Hepatocyte (in vitro differentiated cells): ENCODE data around the gene OR52A5. TPM values are rescaled to one million over a fixed set of nuclear protein-coding genes. Genes with fewer than 3 reads are reported as not detected.

Source experiments
- DNase-seq: peaks from one replicate; pipeline ENCODE4 v3.0.0-alpha.2; 2016; ENCODE audit warnings: low spot score
- H2AFZ ChIP-seq: fragments of 200-600 bp; sonication (generic); 2 replicates; pipeline ENCODE4 v1.6.0; 2016; ENCODE audit warnings: antibody characterized with exemption, mild to moderate bottlenecking
- H3K27ac ChIP-seq: fragments of 200-600 bp; sonication (generic); 2 replicates; pipeline ENCODE4 v1.5.1; 2016; ENCODE audit warnings: mild to moderate bottlenecking
- H3K27me3 ChIP-seq: fragments of 200-600 bp; sonication (generic); 2 replicates; pipeline ENCODE4 v1.6.1; 2016
- H3K36me3 ChIP-seq: fragments of 200-600 bp; sonication (generic); replicated peaks from 2 replicates; pipeline ENCODE4 v1.5.1; 2016; ENCODE audit warnings: low read depth; ENCODE audit not compliant: insufficient read depth
- H3K4me1 ChIP-seq: fragments of 200-600 bp; sonication (generic); 2 replicates; pipeline ENCODE4 v1.5.1; 2016; ENCODE audit warnings: mild to moderate bottlenecking, moderate library complexity; ENCODE audit not compliant: insufficient read depth
- H3K4me2 ChIP-seq: fragments of 200-600 bp; sonication (generic); 2 replicates; pipeline ENCODE4 v1.6.0; 2016
- H3K4me3 ChIP-seq: fragments of 200-600 bp; sonication (generic); 2 replicates; pipeline ENCODE4 v1.5.1; 2016; ENCODE audit warnings: mild to moderate bottlenecking
- H3K79me2 ChIP-seq: fragments of 200-600 bp; sonication (generic); 2 replicates; pipeline ENCODE4 v1.6.0; 2017; ENCODE audit warnings: mild to moderate bottlenecking
- H3K9me2 ChIP-seq: fragments of 200-600 bp; sonication (generic); replicated peaks from 2 replicates; pipeline ENCODE4 v1.6.0; 2017; ENCODE audit warnings: mild to moderate bottlenecking; ENCODE audit not compliant: insufficient read depth
- H3K9me3 ChIP-seq: fragments of 200-600 bp; sonication (generic); 2 replicates; pipeline ENCODE4 v1.5.1; 2016; ENCODE audit warnings: low read depth, mild to moderate bottlenecking
- H4K20me1 ChIP-seq: fragments of 200-600 bp; sonication (generic); 2 replicates; pipeline ENCODE4 v1.6.0; 2016; ENCODE audit warnings: mild to moderate bottlenecking; ENCODE audit not compliant: insufficient read depth, poor library complexity, severe bottlenecking
- EZH2 ChIP-seq: fragments of 200-600 bp; sonication (generic); IDR thresholded peaks from 2 replicates; pipeline ENCODE4 v1.6.1; 2016; ENCODE audit warnings: antibody characterized with exemption, mild to moderate bottlenecking, borderline replicate concordance
- EZH2phosphoT487 ChIP-seq: fragments of 200-600 bp; sonication (generic); IDR thresholded peaks from one replicate; pipeline ENCODE4 v1.6.1; 2018; ENCODE audit warnings: antibody characterized with exemption, mild to moderate bottlenecking, low read depth, moderate library complexity; ENCODE audit not compliant: unreplicated experiment, severe bottlenecking
- WGBS: methylation state at CpG from one replicate; pipeline ENCODE4 v1.1.6; 2016; ENCODE audit warnings: low lambda C conversion rate; ENCODE audit errors: missing lambda C conversion rate; 5-methylcytosine and 5-hydroxymethylcytosine counted together
- polyA plus RNA-seq: library from polyadenylated mRNA; unstranded; fragments of >200 nt; fragmentation: Nextera tagmentation; extraction: Ambion mirVana; gene quantifications from 2 replicates; pipeline ENCODE4 v1.2.1, GENCODE V29; 2016
- total RNA-seq: library from RNA; depleted of rRNA; stranded (reverse); fragments of >200 nt; gene quantifications from 2 replicates; pipeline ENCODE4 v1.2.3, GENCODE V29; 2014
- TF ChIP-seq, protein P1 (sequence below): fragments of 200-600 bp; sonication (generic); IDR thresholded peaks from 2 replicates; pipeline ENCODE4 v1.5.1; 2016; ENCODE audit warnings: antibody characterized with exemption, mild to moderate bottlenecking; ENCODE audit not compliant: poor library complexity

The OR52A5 gene
- not detected in 2 replicates for total RNA-seq
- polyA plus RNA-seq: not detected in 2 replicates

DNA sequence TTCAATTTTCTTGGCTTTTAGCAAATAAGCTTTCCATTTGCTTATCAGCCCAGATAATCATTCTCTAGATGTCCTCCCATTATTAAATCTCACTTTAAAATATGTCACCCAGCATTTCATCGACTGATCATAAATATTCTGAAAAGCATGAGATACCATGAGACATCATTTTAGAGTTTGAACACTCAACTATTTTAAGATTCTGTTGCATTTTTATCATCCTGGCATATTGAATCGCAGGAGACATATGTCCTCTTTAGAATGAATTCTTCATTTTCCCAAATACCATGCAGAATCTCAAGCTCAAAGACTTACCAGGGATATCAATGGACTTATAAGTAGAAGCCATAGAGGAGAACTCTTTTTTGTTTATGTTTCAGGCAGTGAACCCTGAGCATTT, at the start of gene OR52A5:
OR52A5 (minus strand) TSS at position 361 of the 400 bp plus-strand sequence. CDS start 5,714 bp downstream, outside the sequence.
- H2AFZ ChIP-seq: no peak within 1 kb of the TSS
- no peaks in the 10 kb centered on the region for H3K9me2 ChIP-seq
- no peaks in the 10 kb centered on the region for H4K20me1 ChIP-seq
- H3K36me3 ChIP-seq: no peaks in the 10 kb centered on the region
- DNase-seq: no peak
- H3K27me3 ChIP-seq: no peaks in the 10 kb centered on the region
- WGBS: 97% methylated on average over 2 of the region's 2 CpGs
- no peaks in the 10 kb centered on the region for H3K4me1 ChIP-seq
- H3K27ac ChIP-seq: no peak within 1 kb of the TSS
- TF ChIP-seq EZH2phosphoT487 (no peak), EZH2 (no peak)
- TF ChIP-seq, protein P1, sequence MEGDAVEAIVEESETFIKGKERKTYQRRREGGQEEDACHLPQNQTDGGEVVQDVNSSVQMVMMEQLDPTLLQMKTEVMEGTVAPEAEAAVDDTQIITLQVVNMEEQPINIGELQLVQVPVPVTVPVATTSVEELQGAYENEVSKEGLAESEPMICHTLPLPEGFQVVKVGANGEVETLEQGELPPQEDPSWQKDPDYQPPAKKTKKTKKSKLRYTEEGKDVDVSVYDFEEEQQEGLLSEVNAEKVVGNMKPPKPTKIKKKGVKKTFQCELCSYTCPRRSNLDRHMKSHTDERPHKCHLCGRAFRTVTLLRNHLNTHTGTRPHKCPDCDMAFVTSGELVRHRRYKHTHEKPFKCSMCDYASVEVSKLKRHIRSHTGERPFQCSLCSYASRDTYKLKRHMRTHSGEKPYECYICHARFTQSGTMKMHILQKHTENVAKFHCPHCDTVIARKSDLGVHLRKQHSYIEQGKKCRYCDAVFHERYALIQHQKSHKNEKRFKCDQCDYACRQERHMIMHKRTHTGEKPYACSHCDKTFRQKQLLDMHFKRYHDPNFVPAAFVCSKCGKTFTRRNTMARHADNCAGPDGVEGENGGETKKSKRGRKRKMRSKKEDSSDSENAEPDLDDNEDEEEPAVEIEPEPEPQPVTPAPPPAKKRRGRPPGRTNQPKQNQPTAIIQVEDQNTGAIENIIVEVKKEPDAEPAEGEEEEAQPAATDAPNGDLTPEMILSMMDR: no peak
- no peaks in the 10 kb centered on the region for H3K9me3 ChIP-seq
- no peaks in the 10 kb centered on the region for H3K79me2 ChIP-seq
- H3K4me3 ChIP-seq: no peak within 1 kb of the TSS
- H3K4me2 ChIP-seq: no peak within 1 kb of the TSS

DNA sequence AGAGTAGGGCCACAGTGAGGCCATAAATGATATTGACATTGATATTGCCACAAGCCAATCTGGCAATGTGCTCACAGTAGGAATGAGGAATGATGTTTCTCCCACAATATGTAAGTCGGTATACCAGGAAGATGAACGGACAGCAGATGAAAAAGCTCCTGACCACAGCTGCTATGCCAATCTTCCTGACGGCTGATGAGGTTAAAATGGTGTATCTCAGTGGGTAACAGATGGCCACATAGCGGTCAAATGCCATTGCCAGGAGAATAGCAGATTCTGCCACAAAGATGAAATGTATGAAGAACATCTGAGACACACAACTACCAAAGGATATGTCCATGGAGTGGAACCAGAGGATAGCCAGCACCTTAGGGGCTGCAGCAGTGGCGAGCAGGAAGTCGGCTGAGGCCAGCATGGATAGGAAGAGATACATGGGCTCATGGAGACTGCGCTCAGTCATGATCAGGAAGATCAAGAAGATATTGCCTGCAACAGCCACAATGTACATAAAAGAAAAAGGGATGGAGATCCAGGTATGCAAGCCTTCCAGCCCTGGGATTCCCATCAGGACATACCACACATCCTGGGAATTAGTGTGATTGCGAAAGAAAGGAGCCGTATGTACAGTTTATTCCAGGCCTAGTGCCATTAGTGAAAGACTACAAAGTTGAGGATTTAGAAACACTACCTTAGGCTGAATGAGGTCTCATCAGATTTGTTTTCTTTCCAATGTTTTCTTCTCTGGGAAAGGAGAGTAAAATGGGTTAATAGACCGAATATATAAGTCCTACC, 40.1 kb upstream of the OR52A5 start:
- H3K9me2 ChIP-seq: no peaks in the 10 kb centered on the region
- 79% methylated on average over 10 of the region's 10 CpGs for WGBS
- no peaks in the 10 kb centered on the region for H3K9me3 ChIP-seq
- TF ChIP-seq, protein P1: no peak
- TF ChIP-seq EZH2phosphoT487 (no peak), EZH2 (no peak)
- no peak overlapping the region for H3K4me3 ChIP-seq
- no peaks in the 10 kb centered on the region for H3K4me1 ChIP-seq
- H2AFZ ChIP-seq: no peak overlapping the region
- H3K27ac ChIP-seq: no peak overlapping the region
- DNase-seq: no peak
- no peaks in the 10 kb centered on the region for H4K20me1 ChIP-seq
- H3K79me2 ChIP-seq: no peaks in the 10 kb centered on the region
- H3K4me2 ChIP-seq: no peak overlapping the region
- no peaks in the 10 kb centered on the region for H3K36me3 ChIP-seq
- H3K27me3 ChIP-seq: no peaks in the 10 kb centered on the region

DNA sequence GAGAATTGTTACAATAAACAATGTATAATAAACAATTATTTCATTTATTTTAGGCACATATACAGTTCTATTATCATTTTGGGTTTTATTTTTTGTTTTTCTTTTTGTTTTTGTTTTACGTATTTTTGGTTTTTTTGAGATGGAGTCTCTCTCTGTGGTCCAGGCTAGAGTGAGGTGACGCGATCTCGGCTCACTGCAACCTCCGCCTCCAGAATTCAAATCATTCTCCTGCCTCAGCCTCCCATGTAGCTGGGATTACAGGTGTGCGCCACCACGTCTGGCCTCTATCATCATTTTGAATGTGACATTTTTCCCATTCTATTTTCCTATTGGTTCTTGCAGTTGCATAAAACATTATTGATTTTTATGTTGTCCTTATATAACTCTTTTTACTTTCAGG, 36.8 kb upstream of the OR52A5 start:
- TF ChIP-seq EZH2 (no peak), EZH2phosphoT487 (no peak)
- TF ChIP-seq, protein P1: no peak
- H3K27me3 ChIP-seq: no peaks in the 10 kb centered on the region
- H3K4me3 ChIP-seq: no peak overlapping the region
- H2AFZ ChIP-seq: no peak overlapping the region
- no peaks in the 10 kb centered on the region for H3K36me3 ChIP-seq
- H3K9me2 ChIP-seq: no peaks in the 10 kb centered on the region
- H4K20me1 ChIP-seq: no peaks in the 10 kb centered on the region
- H3K4me2 ChIP-seq: no peak overlapping the region
- WGBS: 93% methylated on average over 7 of the region's 7 CpGs
- no peaks in the 10 kb centered on the region for H3K9me3 ChIP-seq
- no peaks in the 10 kb centered on the region for H3K4me1 ChIP-seq
- H3K79me2 ChIP-seq: no peaks in the 10 kb centered on the region
- DNase-seq: no peak
- H3K27ac ChIP-seq: no peak overlapping the region
